A549 (cell line): Measurements from ENCODE around the gene CBFA2T3. TPM values are rescaled to one million over a fixed set of nuclear protein-coding genes. Genes with fewer than 3 reads are reported as not detected.

Experiments used
- ATAC-seq, 2 experiments: fragments of 200-7000 bp in 1 of 2; fragments of >200 bp in 1 of 2; cut with Nextera tagmentation in 1 of 2; cut with Tn5 transposase in 1 of 2; 3 replicates each; pipeline versions ENCODE4 v1.8.0 to v1.9.1; 2018 to 2020; ENCODE audit warnings: mild to moderate bottlenecking in 1 of 2, moderate library complexity in 1 of 2
- CTCF ChIA-PET: fragments of 300-600 bp; sonication (Branson Sonifier 250); formaldehyde crosslinking; extraction: SDS; loops from one replicate; lab custom pipeline; 2021; ENCODE audit warnings: antibody characterized with exemption, inconsistent platforms; lab: Yijun Ruan, JAX
- POLR2A ChIA-PET: fragments of 350-600 bp; formaldehyde crosslinking; extraction: SDS; loops from one replicate; lab custom pipeline; 2021; ENCODE audit warnings: antibody characterized with exemption, inconsistent platforms; lab: Yijun Ruan, JAX
- DNase-seq, 2 experiments: peaks; one replicate each; pipeline versions ENCODE4 v3.0.0 to v3.0.0-alpha.2; 2011 to 2016; ENCODE audit warnings: low read depth in 1 of 2, low spot score in 1 of 2
- FAIRE-seq: peaks from 2 replicates; lab custom pipeline; 2011; peaks lifted over from hg19 to GRCh38; lab: Jason Lieb, UNC
- H3K27ac ChIP-seq, 2 experiments: fragments of >200 bp; sonication (Bioruptor Twin); formaldehyde crosslinking; 3 replicates each; pipeline ENCODE4 v1.5.1; 2016 to 2017
- H3K4me1 ChIP-seq: fragments of >200 bp; sonication (Bioruptor Twin); formaldehyde crosslinking; 3 replicates; pipeline ENCODE4 v1.6.1; 2016
- H3K4me2 ChIP-seq: fragments of >200 bp; sonication (Bioruptor Twin); formaldehyde crosslinking; 3 replicates; pipeline ENCODE4 v1.6.1; 2016
- H3K4me3 ChIP-seq: fragments of >200 bp; sonication (Bioruptor Twin); formaldehyde crosslinking; 3 replicates; pipeline ENCODE4 v1.5.1; 2016
- H3K9me3 ChIP-seq: fragments of >200 bp; sonication (Bioruptor Twin); formaldehyde crosslinking; 3 replicates; pipeline ENCODE4 v1.6.1; 2016
- CBX2 ChIP-seq: fragments of 200-600 bp; sonication (generic); IDR thresholded peaks from 2 replicates; pipeline ENCODE4 v1.6.1; 2016; ENCODE audit warnings: low read depth, mild to moderate bottlenecking, borderline replicate concordance
- CBX8 ChIP-seq: fragments of 200-600 bp; sonication (generic); IDR thresholded peaks from 2 replicates; pipeline ENCODE4 v1.6.1; 2016
- CEBPB ChIP-seq, 2 experiments: fragments of >200 bp in 1 of 2; sonication (Bioruptor Twin) in 1 of 2; formaldehyde crosslinking in 1 of 2; IDR thresholded peaks; 2 replicates each; pipeline ENCODE4 v1.6.1; 2012 to 2016
- CHD4 ChIP-seq: fragments of 200-600 bp; sonication (generic); IDR thresholded peaks from 2 replicates; pipeline ENCODE4 v1.6.1; 2016; ENCODE audit warnings: antibody characterized with exemption, mild to moderate bottlenecking, borderline replicate concordance
- EP300 ChIP-seq, 2 experiments: fragments of >200 bp; sonication (Bioruptor Twin); formaldehyde crosslinking; IDR thresholded peaks; 2 replicates in 1 of 2; 3 replicates in 1 of 2; pipeline ENCODE4 v1.6.1; 2016 to 2017
- FOSB ChIP-seq: fragments of 250-450 bp; sonication (Bioruptor Pico); IDR thresholded peaks from 2 replicates; pipeline ENCODE4 v1.5.0; 2020; ENCODE audit warnings: mild to moderate bottlenecking, moderate library complexity
- GATA3 ChIP-seq: IDR thresholded peaks from 2 replicates; pipeline ENCODE4 v1.6.1; 2012; ENCODE audit warnings: borderline replicate concordance
- HMGXB4 ChIP-seq: fragments of 250-450 bp; sonication (Bioruptor Pico); IDR thresholded peaks from 2 replicates; pipeline ENCODE4 v1.5.0; 2021; ENCODE audit warnings: mild to moderate bottlenecking, moderate library complexity, borderline replicate concordance
- HOXB13 ChIP-seq: fragments of 250-450 bp; sonication (Bioruptor Pico); IDR thresholded peaks from 2 replicates; pipeline ENCODE4 v1.5.0; 2020; ENCODE audit warnings: low read depth, mild to moderate bottlenecking, moderate library complexity
- KDM1A ChIP-seq: fragments of 200-600 bp; sonication (generic); IDR thresholded peaks from 2 replicates; pipeline ENCODE4 v1.6.1; 2016; ENCODE audit warnings: low read depth, mild to moderate bottlenecking
- MAFK ChIP-seq: fragments of 450-650 bp; IDR thresholded peaks from 2 replicates; pipeline ENCODE4 v1.6.1; 2014; ENCODE audit not compliant: partially characterized antibody
- MYC ChIP-seq: IDR thresholded peaks from 2 replicates; pipeline ENCODE4 v1.6.1; 2012; ENCODE audit warnings: mild to moderate bottlenecking, inconsistent platforms, low read length, improper control_type of control experiment, borderline replicate concordance
- PHF8 ChIP-seq: fragments of 200-600 bp; sonication (generic); IDR thresholded peaks from 2 replicates; pipeline ENCODE4 v1.6.1; 2016; ENCODE audit warnings: low read depth, mild to moderate bottlenecking, antibody characterized with exemption, moderate library complexity, borderline replicate concordance
- POLR2A ChIP-seq: IDR thresholded peaks from 2 replicates; pipeline ENCODE4 v1.6.1; 2012; ENCODE audit warnings: mild to moderate bottlenecking, low read length
- RAD21 ChIP-seq, 2 experiments: fragments of >200 bp in 1 of 2; sonication (Bioruptor Twin) in 1 of 2; formaldehyde crosslinking in 1 of 2; IDR thresholded peaks in 1 of 2; conservative IDR thresholded peaks in 1 of 2; 2 replicates in 1 of 2; 3 replicates in 1 of 2; pipeline ENCODE4 v1.6.1; 2012 to 2018; ENCODE audit warnings: inconsistent platforms in 1 of 2
- RCOR1 ChIP-seq: fragments of 150-350 bp; IDR thresholded peaks from 2 replicates; pipeline ENCODE4 v1.6.1; 2014; ENCODE audit warnings: antibody characterized with exemption, low read length, low read depth
- REST ChIP-seq: fragments of 200-600 bp; sonication (generic); IDR thresholded peaks from 2 replicates; pipeline ENCODE4 v1.6.1; 2016; ENCODE audit warnings: antibody characterized with exemption, mild to moderate bottlenecking, moderate library complexity
- RNF2 ChIP-seq: fragments of 200-600 bp; sonication (generic); IDR thresholded peaks from 2 replicates; pipeline ENCODE4 v1.6.1; 2016; ENCODE audit warnings: low read depth, mild to moderate bottlenecking, antibody characterized with exemption, moderate library complexity, borderline replicate concordance
- SMC3 ChIP-seq: fragments of >200 bp; sonication (Bioruptor Twin); formaldehyde crosslinking; IDR thresholded peaks from 3 replicates; pipeline ENCODE4 v1.6.1; 2018; ENCODE audit warnings: inconsistent platforms
- WGBS: methylation state at CpG from one replicate; pipeline ENCODE4 v1.1.6; 2017; ENCODE audit errors: missing lambda C conversion rate; 5-methylcytosine and 5-hydroxymethylcytosine counted together
- polyA plus RNA-seq, 4 experiments: library from polyadenylated mRNA; depleted of rRNA in 3 of 4; stranded (reverse); fragments of >200 nt; fragmentation: RNase III in 1 of 4; extraction: RNeasy Plus Mini Kit Qiagen cat#74134 plus additional on column Dnase treatment in 1 of 4; gene quantifications; 2 replicates in 3 of 4; 3 replicates in 1 of 4; pipeline ENCODE4 v1.2.3, GENCODE V29; 2011 to 2017
- TF ChIP-seq, protein P1 (sequence below): fragments of >200 bp; sonication (Bioruptor Twin); formaldehyde crosslinking; IDR thresholded peaks from 3 replicates; pipeline ENCODE4 v1.5.1; 2016

The CBFA2T3 gene
- polyA plus RNA-seq, 2 of the 4 experiments (the other 2 are of a cell fraction) = 0.08 TPM; not detected in 1

DNA sequence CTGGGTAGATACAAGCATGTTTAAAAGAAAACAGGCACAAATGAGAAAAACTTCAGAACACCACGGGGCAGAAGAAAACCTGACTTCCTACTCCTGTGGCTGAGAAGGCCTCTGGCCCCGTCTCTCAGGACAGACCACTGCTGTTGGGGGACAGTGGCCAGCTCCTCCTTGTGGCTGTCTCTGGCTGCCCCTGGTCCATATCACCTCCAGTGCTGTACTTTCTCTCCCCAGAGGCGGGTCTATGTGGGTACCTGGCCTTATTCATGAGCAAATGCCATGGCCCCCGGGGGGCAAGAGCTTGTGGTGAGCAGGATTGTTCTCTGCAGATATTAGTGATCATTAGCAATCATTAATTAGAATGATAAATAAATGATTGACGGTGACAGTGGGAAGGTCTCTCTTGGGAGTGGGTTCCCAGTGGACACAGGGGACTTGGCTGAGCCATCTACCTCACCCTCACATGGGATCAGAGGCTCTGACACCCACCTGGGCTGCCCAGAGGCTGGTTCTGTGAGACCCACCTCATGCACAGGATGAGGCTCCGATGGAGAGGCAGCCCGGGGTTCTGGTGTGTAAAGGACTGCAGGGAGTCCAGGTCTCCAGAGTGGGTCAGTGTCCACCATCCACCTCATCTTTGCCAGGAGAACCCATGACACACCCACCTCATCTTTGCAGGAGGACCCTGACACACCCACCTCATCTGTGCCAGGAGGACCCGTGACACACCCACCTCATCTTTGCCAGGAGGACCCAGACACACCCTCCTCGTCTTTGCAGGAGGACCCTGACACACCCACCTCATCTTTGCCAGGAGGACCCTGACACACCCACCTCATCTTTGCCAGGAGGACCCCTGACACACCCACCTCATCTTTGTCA is 30.6 kb upstream of the CBFA2T3 start:
- H3K4me3 ChIP-seq = no peak overlapping the region
- H3K4me2 ChIP-seq = no peak overlapping the region
- H3K4me1 ChIP-seq = no peaks in the 10 kb centered on the region
- WGBS = 19% methylated on average over 8 of the region's 9 CpGs
- ChIA-PET POLR2A (no interaction called here), CTCF (no interaction called here)
- DNase-seq (no peak), ATAC-seq (no peak), FAIRE-seq (no peak)
- no peaks in the 10 kb centered on the region for H3K9me3 ChIP-seq
- H3K27ac ChIP-seq = no peak overlapping the region
- TF ChIP-seq CEBPB (IDR thresholded peaks at IDR 0.05) (no peak), RNF2 (no peak), POLR2A (no peak), CBX2 (no peak), GATA3 (no peak), RAD21 (conservative IDR thresholded peaks at IDR 0.05 in 1 of 2, IDR thresholded peaks at IDR 0.05 in 1 of 2) (no peak), SMC3 (no peak), FOSB (CRISPR knock-in tag) (no peak), HOXB13 (CRISPR knock-in tag) (no peak), RCOR1 (no peak), HMGXB4 (no peak), CHD4 (no peak), PHF8 (no peak), KDM1A (no peak), EP300 (IDR thresholded peaks at IDR 0.05) (no peak), REST (no peak), MYC (no peak), MAFK (no peak), CBX8 (no peak)
- TF ChIP-seq, protein P1, sequence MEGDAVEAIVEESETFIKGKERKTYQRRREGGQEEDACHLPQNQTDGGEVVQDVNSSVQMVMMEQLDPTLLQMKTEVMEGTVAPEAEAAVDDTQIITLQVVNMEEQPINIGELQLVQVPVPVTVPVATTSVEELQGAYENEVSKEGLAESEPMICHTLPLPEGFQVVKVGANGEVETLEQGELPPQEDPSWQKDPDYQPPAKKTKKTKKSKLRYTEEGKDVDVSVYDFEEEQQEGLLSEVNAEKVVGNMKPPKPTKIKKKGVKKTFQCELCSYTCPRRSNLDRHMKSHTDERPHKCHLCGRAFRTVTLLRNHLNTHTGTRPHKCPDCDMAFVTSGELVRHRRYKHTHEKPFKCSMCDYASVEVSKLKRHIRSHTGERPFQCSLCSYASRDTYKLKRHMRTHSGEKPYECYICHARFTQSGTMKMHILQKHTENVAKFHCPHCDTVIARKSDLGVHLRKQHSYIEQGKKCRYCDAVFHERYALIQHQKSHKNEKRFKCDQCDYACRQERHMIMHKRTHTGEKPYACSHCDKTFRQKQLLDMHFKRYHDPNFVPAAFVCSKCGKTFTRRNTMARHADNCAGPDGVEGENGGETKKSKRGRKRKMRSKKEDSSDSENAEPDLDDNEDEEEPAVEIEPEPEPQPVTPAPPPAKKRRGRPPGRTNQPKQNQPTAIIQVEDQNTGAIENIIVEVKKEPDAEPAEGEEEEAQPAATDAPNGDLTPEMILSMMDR = no peak
